Panc1 (cell line): Measurements from ENCODE around the gene PNKD. TPM values are rescaled to one million over a fixed set of nuclear protein-coding genes. Genes with fewer than 3 reads are reported as not detected.

ENCODE experiments used
- ATAC-seq: fragments of 200-7000 bp; cut with Tn5 transposase; 2 replicates; pipeline ENCODE4 v1.9.1; 2020; ENCODE audit warnings: mild to moderate bottlenecking, moderate library complexity
- BruUV-seq: library from RNA; stranded (reverse); fragments of 400-500 nt; replicated peaks from 2 replicates; lab custom pipeline; 2021; lab: Mats Ljungman, UMichigan
- CTCF ChIA-PET: fragments of 300-600 bp; sonication (Branson Sonifier 250); formaldehyde crosslinking; loops from one replicate; lab custom pipeline; 2022; ENCODE audit warnings: antibody characterized with exemption; lab: Charles Lee
- POLR2A ChIA-PET: fragments of 300-600 bp; sonication (Branson Sonifier 250); formaldehyde crosslinking; loops from one replicate; lab custom pipeline; 2022; ENCODE audit warnings: antibody characterized with exemption; lab: Charles Lee
- DNase-seq: peaks from one replicate; pipeline ENCODE4 v3.0.0-alpha.2; 2010; ENCODE audit warnings: low read depth, low spot score
- H3K27ac ChIP-seq: 2 replicates; pipeline ENCODE4 v1.5.1; 2011; ENCODE audit warnings: mild to moderate bottlenecking, low read length, inconsistent platforms
- H3K27me3 ChIP-seq: fragments of 200-500 bp; sonication (Bioruptor generic); 2 replicates; pipeline ENCODE4 v1.6.0; 2014; ENCODE audit warnings: low read length, inconsistent platforms; ENCODE audit not compliant: control insufficient read depth, insufficient read depth
- H3K36me3 ChIP-seq: fragments of 200-500 bp; sonication (Bioruptor generic); 2 replicates; pipeline ENCODE4 v1.5.1; 2014; ENCODE audit warnings: inconsistent platforms, mild to moderate bottlenecking, low read length, moderate library complexity; ENCODE audit not compliant: control insufficient read depth, insufficient read depth
- H3K4me1 ChIP-seq: 2 replicates; pipeline ENCODE4 v1.5.1; 2011; ENCODE audit warnings: inconsistent platforms, mild to moderate bottlenecking, low read length, moderate library complexity; ENCODE audit not compliant: control insufficient read depth, insufficient read depth
- H3K4me3 ChIP-seq, 2 experiments: 2 replicates each; pipeline ENCODE4 v1.5.1; 2011 to 2012; ENCODE audit warnings: low read depth in 2 of 2, low read length in 2 of 2, mild to moderate bottlenecking in 2 of 2, inconsistent platforms in 1 of 2, moderate library complexity in 1 of 2
- H3K9me3 ChIP-seq: fragments of 200-500 bp; sonication (Bioruptor generic); 2 replicates; pipeline ENCODE4 v1.5.1; 2014; ENCODE audit warnings: low read depth, mild to moderate bottlenecking, inconsistent platforms, low read length, moderate library complexity; ENCODE audit not compliant: control insufficient read depth, insufficient read depth
- POLR2AphosphoS5 ChIP-seq: IDR thresholded peaks from 2 replicates; pipeline ENCODE4 v1.6.1; 2012; ENCODE audit warnings: mild to moderate bottlenecking, low read depth, low read length, moderate library complexity
- SIN3A ChIP-seq: IDR thresholded peaks from 2 replicates; pipeline ENCODE4 v1.6.1; 2012; ENCODE audit warnings: low read depth, mild to moderate bottlenecking, low read length, moderate library complexity, borderline replicate concordance; ENCODE audit not compliant: insufficient read depth
- TCF7L2 ChIP-seq: IDR thresholded peaks from 2 replicates; pipeline ENCODE4 v1.6.1; 2011; ENCODE audit warnings: mild to moderate bottlenecking, low read depth, low read length, inconsistent platforms
- in situ Hi-C: cut with HindIII; loops from 2 replicates; pipeline ENCODE4 v1.10.0; 2016; ENCODE audit warnings: low sequenced_read_pairs, low pct_unique_long_range_greater_than_20kb
- intact Hi-C: fragments of 100-400 bp; cut with micrococcal nuclease; formaldehyde crosslinking; loops from one replicate; pipeline ENCODE4 v1.10.0; 2022; ENCODE audit not compliant: unreplicated experiment
- total RNA-seq: library from RNA; stranded (reverse); gene quantifications from one replicate; pipeline ENCODE4 v1.2.1, GENCODE V29; 2021; ENCODE audit not compliant: unreplicated experiment
- TF ChIP-seq, protein P1 (sequence below), 2 experiments: IDR thresholded peaks; 2 replicates each; pipeline ENCODE4 v1.6.1; 2011 to 2012; ENCODE audit warnings: low read depth in 2 of 2, control low read depth in 1 of 2, low read length in 1 of 2, mild to moderate bottlenecking in 1 of 2, moderate library complexity in 1 of 2; ENCODE audit not compliant: insufficient read depth in 1 of 2
- TF ChIP-seq, protein P2 (sequence below): fragments of 450-650 bp; IDR thresholded peaks from 2 replicates; pipeline ENCODE4 v1.5.1; 2017; ENCODE audit warnings: mild to moderate bottlenecking

The PNKD gene
- total RNA-seq, 1 experiment from 2014 or later: 49.0 TPM

DNA sequence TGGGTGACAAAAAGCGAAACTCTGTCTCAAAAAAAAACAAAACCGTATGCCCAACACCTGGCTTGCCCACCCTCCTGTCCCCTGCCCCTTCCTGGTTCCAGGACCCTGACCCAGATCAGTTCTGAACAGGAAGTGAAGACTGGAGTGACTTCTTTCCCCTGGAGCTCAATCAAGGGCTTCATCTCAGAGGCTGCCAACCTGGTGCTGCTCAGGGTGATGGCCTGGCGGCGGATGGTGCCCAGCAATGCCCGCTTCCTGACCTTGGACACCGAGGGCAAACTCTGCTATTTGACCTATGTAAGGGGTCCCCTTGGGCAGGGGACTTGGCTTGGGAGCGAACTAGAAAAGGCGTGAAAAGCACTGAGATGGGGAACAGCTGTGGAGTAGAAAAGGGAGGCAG, 92.3 kb downstream of the PNKD start:
- ATAC-seq (no peak), DNase-seq (no peak)
- no TSS peak for BruUV-seq
- intact Hi-C loops: no loop called here
- H3K9me3 ChIP-seq: no peaks in the 10 kb centered on the region
- ChIA-PET CTCF (interaction anchor here (0.6 kb wide), 1 partner anchor 34 kb away, joined by 4 read pairs; no protein-coding TSS in a partner anchor), POLR2A (no interaction called here)
- no peaks in the 10 kb centered on the region for H3K36me3 ChIP-seq
- H3K4me1 ChIP-seq: no peaks in the 10 kb centered on the region; the same call in 1 of the 2 replicates
- TF ChIP-seq, protein P1, sequence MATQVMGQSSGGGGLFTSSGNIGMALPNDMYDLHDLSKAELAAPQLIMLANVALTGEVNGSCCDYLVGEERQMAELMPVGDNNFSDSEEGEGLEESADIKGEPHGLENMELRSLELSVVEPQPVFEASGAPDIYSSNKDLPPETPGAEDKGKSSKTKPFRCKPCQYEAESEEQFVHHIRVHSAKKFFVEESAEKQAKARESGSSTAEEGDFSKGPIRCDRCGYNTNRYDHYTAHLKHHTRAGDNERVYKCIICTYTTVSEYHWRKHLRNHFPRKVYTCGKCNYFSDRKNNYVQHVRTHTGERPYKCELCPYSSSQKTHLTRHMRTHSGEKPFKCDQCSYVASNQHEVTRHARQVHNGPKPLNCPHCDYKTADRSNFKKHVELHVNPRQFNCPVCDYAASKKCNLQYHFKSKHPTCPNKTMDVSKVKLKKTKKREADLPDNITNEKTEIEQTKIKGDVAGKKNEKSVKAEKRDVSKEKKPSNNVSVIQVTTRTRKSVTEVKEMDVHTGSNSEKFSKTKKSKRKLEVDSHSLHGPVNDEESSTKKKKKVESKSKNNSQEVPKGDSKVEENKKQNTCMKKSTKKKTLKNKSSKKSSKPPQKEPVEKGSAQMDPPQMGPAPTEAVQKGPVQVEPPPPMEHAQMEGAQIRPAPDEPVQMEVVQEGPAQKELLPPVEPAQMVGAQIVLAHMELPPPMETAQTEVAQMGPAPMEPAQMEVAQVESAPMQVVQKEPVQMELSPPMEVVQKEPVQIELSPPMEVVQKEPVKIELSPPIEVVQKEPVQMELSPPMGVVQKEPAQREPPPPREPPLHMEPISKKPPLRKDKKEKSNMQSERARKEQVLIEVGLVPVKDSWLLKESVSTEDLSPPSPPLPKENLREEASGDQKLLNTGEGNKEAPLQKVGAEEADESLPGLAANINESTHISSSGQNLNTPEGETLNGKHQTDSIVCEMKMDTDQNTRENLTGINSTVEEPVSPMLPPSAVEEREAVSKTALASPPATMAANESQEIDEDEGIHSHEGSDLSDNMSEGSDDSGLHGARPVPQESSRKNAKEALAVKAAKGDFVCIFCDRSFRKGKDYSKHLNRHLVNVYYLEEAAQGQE (IDR thresholded peaks at IDR 0.05; ENCODE audit: insufficient read depth in 1 of 2, low read depth in 2 of 2, low read length in 1 of 2): no peak
- TF ChIP-seq, protein P2, sequence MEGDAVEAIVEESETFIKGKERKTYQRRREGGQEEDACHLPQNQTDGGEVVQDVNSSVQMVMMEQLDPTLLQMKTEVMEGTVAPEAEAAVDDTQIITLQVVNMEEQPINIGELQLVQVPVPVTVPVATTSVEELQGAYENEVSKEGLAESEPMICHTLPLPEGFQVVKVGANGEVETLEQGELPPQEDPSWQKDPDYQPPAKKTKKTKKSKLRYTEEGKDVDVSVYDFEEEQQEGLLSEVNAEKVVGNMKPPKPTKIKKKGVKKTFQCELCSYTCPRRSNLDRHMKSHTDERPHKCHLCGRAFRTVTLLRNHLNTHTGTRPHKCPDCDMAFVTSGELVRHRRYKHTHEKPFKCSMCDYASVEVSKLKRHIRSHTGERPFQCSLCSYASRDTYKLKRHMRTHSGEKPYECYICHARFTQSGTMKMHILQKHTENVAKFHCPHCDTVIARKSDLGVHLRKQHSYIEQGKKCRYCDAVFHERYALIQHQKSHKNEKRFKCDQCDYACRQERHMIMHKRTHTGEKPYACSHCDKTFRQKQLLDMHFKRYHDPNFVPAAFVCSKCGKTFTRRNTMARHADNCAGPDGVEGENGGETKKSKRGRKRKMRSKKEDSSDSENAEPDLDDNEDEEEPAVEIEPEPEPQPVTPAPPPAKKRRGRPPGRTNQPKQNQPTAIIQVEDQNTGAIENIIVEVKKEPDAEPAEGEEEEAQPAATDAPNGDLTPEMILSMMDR: no peak
- no peak for TF ChIP-seq TCF7L2
- TF ChIP-seq POLR2AphosphoS5: no peak
- TF ChIP-seq SIN3A: no peak
- no peak overlapping the region for H3K27ac ChIP-seq
- no peak overlapping the region for H3K4me3 ChIP-seq
- H3K27me3 ChIP-seq: no peaks in the 10 kb centered on the region
- in situ Hi-C loops: no loop called here

DNA sequence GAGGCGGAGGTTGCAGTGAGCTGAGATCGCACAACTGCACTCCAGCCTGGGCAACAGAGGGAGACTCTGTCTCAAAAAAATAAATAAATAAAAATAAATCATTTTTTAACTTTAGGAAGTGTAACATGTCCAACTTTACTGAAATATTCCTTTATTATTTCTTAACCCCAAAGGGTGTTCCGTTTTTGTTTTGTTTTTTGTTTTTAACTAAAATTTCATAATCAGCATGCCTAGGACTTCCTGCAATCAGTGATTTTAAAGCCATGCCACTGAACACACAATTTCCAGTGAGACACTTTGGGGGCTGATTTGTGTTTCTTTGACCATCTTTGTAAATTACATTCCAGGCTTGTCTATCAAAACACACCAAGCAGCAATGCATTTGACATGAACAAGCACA, 93.4 kb downstream of the PNKD start:
- TF ChIP-seq, protein P1 (IDR thresholded peaks at IDR 0.05; ENCODE audit: insufficient read depth in 1 of 2, low read depth in 2 of 2, low read length in 1 of 2): no peak
- TF ChIP-seq, protein P2: no peak
- TF ChIP-seq TCF7L2: no peak
- TF ChIP-seq SIN3A: no peak
- TF ChIP-seq POLR2AphosphoS5: no peak
- H3K27ac ChIP-seq: no peak overlapping the region
- ChIA-PET CTCF (no interaction called here), POLR2A (interaction anchor here (0.7 kb wide), 1 partner anchor 17 kb away, joined by 3 read pairs; no protein-coding TSS in a partner anchor)
- H3K4me3 ChIP-seq: no peak overlapping the region
- H3K9me3 ChIP-seq: no peaks in the 10 kb centered on the region
- BruUV-seq: no TSS peak
- no peaks in the 10 kb centered on the region for H3K36me3 ChIP-seq
- no peaks in the 10 kb centered on the region for H3K27me3 ChIP-seq
- no peak for ATAC-seq
- DNase-seq: no peak
- intact Hi-C loops: no loop called here
- in situ Hi-C loops: no loop called here
- H3K4me1 ChIP-seq: peaks cover under 1% of the 10 kb centered on the region; the same call in 1 of the 2 replicates
